Measurements from ENCODE around the gene MPEG1.

MPEG1 gene

DNA sequence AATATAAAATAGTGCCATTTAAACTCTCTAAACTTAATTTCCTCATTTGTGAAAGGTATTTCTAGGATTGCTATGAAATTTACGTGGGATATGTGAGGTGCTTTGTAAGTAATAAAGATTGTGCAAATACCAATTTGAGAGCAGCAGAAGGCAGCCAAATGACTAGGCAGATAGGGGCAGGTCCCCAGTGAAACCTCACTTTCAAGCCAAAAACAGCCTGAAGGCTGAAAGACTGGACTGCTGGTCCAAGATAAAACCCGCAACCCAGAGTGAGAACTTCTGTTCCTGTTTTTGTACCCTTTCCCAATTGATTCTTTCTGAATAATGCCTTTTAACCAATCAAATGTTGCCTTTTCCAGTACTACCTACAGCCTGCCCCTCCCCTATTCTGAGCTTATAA, 33.6 kb downstream of the MPEG1 start:
- H3K4me3 ChIP-seq (ENCODE audit: low read length), result no peak overlapping the region
- TF ChIP-seq, protein P1, sequence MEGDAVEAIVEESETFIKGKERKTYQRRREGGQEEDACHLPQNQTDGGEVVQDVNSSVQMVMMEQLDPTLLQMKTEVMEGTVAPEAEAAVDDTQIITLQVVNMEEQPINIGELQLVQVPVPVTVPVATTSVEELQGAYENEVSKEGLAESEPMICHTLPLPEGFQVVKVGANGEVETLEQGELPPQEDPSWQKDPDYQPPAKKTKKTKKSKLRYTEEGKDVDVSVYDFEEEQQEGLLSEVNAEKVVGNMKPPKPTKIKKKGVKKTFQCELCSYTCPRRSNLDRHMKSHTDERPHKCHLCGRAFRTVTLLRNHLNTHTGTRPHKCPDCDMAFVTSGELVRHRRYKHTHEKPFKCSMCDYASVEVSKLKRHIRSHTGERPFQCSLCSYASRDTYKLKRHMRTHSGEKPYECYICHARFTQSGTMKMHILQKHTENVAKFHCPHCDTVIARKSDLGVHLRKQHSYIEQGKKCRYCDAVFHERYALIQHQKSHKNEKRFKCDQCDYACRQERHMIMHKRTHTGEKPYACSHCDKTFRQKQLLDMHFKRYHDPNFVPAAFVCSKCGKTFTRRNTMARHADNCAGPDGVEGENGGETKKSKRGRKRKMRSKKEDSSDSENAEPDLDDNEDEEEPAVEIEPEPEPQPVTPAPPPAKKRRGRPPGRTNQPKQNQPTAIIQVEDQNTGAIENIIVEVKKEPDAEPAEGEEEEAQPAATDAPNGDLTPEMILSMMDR (conservative IDR thresholded peaks at IDR 0.05; ENCODE audit: low read length), result no peak
- DNase-seq (ENCODE audit: low read depth), result no peak

DNA sequence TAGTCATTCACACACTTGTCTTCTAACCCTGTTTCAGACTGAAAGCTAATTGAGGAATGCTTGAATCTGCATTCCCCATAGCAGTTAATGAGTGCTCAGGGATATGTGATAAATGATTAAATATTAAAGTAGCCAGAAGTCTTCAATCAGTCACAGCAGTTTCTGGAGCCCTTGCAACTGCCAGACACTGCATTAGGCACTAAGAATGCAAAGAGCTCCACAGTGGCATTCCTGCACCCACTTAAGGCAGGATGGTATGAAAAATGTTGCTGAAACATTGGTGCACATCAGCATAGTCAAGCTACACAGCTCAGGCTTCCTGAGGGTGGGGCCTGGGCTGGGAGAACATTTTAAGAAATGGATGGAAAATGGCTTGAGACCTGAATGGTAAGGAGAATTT, 34.3 kb downstream of the MPEG1 start:
- no peak for DNase-seq (ENCODE audit: low read depth)
- no peak overlapping the region for H3K4me3 ChIP-seq (ENCODE audit: low read length)
- TF ChIP-seq, protein P1 (conservative IDR thresholded peaks at IDR 0.05; ENCODE audit: low read length), result no peak

- no peak for DNase-seq (ENCODE audit: low read depth)
- TF ChIP-seq, protein P1 (conservative IDR thresholded peaks at IDR 0.05; ENCODE audit: low read length), result no peak
- no peak overlapping the region for H3K4me3 ChIP-seq (ENCODE audit: low read length)
Observed at GRCh38 chr11:59176330-59176729, 36.4 kb downstream of the MPEG1 start.

- TF ChIP-seq, protein P1 (conservative IDR thresholded peaks at IDR 0.05; ENCODE audit: low read length), result no peak
- no peak for DNase-seq (ENCODE audit: low read depth)
- H3K4me3 ChIP-seq (ENCODE audit: low read length), result no peak overlapping the region
Observed at GRCh38 chr11:59175091-59175501, 37.6 kb downstream of the MPEG1 start.

- DNase-seq (ENCODE audit: low read depth), result no peak
- TF ChIP-seq, protein P1 (conservative IDR thresholded peaks at IDR 0.05; ENCODE audit: low read length), result no peak
- H3K4me3 ChIP-seq (ENCODE audit: low read length), result no peak overlapping the region
Observed at GRCh38 chr11:59174664-59175033, 38.1 kb downstream of the MPEG1 start.

DNA sequence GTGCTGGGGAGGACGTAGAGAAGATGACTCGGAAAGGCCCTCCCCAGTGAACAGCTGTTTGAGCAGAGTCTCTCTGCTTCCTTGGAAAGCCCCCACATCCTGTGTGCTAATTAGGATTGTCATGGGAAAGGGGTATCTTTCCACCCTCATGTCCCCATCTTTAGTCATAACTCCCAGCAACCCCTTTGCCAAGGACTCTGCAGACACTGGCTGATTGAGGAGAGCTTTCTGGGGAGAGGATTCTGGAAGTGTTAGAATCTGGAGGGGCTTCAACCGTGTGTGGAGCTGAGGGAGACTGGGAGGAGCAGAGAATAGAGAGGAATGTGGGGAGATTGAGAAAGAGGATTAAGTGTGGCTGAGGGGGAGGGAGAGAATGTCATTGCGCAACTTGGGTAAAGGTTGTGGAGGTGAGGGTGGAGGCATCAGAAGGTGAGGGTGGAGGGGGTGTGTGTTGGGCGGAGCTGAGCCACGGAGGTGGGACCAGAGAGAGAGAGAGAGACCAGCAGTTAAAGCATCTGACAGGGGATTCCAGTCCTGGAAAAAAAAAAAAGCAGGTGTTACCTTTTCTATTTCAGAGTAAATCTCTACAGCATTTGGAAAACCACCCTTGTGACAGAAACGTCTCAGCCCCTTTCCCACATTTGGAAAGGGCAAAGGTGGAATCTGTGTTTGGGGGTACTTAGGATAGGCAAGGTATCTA, 38.6 kb downstream of the MPEG1 start:
- peak; percentile 19 for DNase-seq (ENCODE audit: low read depth)
- no peak overlapping the region; the same call in 1 of the 2 replicates for H3K4me3 ChIP-seq (ENCODE audit: low read length)
- TF ChIP-seq, protein P1 (conservative IDR thresholded peaks at IDR 0.05; ENCODE audit: low read length), result no peak
